Measurements from ENCODE around the gene PLCXD1.
"Not testable (repeated sequence)": the region's sequence is repeated elsewhere in the genome, so short reads cannot be mapped to it uniquely, and the experiment has no call there.

The PLCXD1 gene, protein sequence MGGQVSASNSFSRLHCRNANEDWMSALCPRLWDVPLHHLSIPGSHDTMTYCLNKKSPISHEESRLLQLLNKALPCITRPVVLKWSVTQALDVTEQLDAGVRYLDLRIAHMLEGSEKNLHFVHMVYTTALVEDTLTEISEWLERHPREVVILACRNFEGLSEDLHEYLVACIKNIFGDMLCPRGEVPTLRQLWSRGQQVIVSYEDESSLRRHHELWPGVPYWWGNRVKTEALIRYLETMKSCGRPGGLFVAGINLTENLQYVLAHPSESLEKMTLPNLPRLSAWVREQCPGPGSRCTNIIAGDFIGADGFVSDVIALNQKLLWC

DNA sequence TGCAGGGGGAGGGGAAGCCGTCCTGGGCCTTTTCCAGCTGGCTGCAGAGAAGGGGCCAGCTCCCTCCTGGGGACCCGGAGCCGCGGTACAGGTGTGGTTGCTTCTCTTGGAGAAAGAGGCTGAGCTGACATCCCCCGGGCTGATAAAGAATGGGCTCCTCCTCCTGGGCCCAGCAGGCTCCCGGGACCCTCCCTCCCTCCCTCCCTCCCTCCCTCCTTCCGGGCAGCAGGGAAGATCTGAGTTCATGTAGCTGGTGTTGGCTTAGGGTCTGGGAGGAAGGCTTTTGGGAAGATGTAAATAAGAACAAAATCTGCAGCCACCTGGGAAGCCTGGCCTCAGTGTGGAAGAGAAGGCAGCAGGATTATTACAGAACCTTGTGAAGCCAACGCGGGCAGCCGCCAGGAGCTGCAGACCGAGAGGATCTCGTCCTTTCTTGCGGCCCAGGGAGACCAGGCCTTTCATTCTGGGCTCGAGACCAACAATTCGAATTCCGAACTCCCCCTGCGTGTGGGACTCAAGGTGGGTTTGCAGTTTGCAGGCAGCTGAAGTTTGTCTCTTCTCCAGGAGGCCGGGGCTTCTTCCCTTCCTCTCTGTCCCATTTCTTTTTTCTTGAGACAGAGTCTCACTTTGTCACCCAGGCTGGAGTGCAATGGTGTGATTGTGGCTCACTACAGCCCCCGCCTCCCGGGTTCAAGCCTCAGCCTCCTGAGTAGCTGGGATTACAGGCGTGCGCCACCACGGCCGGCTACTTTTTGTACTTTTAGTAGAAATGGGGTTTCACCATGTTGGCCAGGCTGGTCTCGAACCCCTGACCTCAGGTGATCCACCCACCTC is at the start of gene PLCXD1:
Gene PLCXD1, plus strand, starts transcription at position 216 of the 834 bp plus-strand sequence. CDS start 2,807 bp downstream, outside the sequence.
- DNase-seq: no peak

DNA sequence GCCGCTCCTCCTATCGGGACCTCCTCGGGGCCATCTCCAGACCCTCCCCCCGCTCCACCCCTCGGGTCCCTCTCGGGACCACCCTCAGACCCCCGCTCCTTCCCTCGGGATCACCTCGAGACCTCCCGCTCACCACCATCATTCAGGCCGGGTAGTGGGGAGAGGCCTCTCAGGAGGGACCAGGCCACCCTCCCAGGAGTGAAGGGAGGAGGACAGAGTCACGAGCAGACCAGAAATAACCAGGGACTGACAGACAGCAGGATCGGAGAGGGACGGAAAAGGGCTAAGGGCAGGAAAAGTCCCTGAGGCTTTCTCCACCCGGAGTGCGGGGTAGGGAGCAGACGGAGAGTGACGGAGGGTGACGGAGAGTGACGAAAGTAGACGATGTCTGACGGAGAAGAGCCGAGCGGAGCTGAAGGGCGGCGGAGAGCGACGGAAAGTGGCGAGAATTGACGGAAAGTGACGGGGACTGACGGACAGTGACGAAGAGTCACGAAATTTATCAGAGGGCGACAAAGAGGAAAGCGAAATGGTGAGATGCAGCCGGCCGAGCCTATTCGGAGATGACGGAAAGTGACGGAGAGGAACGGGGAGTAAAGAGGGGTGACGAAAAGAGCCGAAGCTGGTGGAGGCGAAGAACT is 49.4 kb upstream of the PLCXD1 start:
- not testable (repeated sequence) for DNase-seq

DNA sequence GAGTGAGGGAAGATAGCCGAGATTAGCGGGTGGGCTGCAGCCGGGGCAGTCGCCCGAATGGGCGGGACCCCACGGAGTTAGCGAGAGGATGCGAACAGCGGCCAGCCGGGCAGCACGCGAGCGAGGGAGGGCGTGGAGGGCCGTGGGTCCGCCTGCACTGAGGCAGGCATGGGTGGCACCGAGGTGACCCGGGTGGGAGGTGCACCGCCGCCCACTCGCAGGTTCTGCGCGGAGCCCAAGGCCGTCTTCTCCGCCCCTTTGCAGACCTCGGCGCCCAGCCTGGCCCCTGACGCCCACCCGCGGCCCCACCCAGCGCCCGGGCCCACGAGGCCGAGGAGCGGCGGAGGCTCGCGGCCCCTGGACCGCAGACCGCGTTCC is 48.9 kb upstream of the PLCXD1 start:
- DNase-seq: not testable (repeated sequence)

DNA sequence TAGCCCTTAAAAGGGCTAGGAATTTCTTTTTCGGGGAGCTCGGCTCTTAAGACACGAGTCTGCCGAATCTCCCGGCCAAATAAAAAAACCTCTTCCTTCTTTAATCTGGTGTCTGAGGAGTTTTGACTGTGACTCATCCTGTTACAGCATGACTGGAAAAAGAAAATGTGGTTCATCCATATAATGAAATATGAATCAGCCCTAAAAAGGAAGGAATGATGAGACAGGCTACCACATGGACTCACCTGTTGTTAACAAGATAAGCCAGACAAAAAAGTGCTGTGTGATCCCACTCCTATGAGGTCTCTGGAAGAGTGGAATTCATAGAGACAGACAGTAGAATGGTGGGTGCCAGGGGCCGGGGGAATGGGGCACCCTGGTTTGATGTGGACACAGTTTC is 45.0 kb upstream of the PLCXD1 start:
- not testable (repeated sequence) for DNase-seq

DNA sequence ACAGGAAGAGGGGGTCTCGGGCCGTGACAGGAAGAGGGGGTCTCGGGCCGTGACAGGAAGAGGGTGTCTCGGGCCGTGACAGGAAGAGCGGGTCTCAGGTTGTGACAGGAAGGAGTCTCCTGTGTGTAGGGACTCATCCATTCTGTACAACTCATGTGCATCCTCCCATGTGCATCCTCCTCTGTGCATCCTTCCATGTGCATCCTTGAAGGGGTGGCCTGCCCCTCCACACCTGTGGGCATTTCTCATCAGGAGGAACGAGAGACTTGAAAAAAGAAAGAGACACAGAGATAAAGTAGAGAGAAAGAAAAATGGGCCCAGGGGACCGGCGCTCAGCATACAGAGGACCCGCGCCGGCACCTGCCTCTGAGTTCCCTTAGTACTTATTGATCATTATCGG is 30.2 kb upstream of the PLCXD1 start:
- no peak for DNase-seq

DNA sequence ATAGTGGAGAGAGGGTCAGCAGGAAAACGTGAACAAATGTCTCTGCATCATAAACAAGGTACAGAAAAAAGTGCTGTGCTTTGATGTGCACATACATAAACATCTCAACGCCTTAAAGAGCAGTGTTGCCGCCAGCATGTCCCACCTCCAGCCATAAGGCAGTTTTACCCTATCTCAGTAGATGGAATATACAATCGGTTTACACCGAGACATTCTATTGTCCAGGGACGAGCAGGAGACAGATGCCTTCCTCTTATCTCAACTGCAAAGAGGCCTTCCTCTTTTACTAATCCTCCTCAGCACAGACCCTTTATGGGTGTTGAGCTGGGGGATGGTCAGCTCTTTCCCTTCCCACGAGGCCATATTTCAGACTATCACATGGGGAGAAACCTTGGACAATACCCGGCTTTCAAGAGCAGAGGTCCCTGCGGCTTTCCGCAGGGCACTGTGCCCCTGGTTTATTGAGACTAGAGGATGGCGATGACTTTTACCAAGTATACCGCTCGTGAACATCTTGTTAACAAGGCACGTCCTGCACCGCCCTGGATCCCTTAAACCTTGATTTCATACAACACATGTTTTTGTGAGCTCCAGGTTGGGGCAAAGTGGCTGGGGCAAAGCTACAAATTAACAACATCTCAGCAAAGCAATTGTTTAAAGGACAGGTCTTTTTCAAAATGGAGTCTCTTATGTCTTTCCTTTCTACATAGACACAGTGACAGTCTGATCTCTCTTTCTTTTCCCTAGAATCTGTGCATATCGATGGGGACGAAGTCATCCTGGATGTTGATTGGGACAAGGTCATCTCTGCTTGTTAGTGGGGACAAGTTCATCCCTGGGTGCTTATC is 29.6 kb upstream of the PLCXD1 start:
- not testable (repeated sequence) for DNase-seq

DNA sequence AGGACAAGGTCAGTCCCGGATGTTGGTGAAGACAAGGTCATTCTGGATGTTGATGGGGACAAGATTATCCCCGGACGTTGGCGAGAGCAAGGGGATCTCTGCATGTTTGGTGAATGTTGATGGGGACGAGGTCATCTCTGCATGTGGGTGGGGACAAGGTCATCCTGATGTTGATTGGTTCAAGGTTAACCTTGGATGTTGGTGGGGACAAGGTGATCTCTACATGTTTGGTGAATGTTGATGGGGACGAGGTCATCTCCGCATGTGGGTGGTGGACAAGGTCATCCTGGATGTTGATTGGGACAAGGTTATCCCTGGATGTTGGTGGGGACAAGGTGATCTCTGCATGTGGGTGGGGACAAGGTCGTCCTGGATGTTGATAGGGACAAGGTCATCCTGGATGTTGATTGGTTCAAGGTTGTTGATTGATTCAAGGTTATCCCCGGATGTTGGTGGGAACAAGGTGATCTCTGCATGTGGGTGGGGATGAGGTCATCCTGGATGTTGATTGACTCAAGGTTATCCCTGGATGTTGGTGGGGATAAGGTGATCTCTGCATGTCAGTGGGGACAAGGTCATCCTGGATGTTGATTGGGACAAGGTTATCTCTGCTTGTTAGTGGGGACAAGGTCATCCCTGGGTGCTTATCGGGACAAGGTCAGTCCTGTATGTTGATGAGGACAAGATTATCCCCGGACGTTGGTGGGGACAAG is 28.8 kb upstream of the PLCXD1 start:
- DNase-seq: no peak

DNA sequence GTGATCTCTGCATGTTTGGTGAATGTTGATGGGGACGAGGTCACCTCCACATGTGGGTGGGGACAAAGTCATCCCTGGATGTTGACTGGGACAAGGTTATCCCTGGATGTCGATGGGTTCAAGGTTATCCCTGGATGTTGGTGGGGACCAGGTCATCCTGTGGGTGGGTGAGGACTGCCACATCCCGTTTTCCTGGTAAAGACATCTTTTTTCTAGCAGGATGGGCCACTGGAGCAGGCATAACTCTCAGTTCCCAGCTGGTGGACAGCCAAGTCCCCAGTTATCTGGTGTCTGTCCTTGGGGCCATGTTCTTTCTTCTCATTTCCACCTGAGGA is 28.3 kb upstream of the PLCXD1 start:
- no peak for DNase-seq

DNA sequence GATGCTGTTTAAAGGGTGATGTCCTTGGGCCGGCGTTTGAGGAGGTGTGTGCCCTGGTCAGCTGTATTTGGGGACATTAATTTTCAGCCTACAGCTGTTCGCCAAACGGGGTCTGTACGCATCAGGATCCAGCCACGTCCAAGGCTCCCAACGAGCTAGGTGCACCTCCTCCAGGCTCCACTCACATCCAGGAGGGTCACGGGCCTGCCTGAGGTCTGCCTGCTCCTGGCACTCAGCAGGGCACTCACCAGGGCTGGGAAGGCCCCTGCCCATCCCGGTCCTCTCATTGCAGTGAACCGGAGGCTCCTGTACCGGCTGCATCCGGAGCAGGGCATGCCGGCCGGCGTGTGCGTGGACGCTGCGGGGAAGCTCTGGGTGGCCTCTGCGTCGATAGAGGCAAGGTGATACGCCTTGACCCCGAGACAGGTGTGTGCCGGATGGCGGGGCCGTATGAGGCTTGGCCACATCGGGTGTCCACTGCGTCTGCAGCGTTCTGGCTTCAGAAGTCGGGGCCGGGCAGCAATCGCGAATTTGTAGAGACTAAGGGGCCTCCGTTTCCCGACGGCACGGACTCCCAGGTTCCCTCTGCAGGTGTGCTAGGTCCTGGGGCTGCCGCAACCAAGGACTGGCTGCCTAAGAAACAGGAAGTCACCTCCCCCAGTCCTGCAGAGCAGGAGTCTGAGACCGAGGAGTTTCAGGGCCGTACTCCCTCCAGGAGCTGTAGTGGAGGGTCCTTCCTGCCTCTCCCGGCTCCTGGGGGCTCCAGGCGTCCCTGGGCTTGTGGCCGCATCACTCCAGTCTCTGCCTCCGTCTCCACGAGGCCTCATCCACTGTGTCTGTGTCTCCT is 27.5 kb upstream of the PLCXD1 start:
- DNase-seq: no peak

DNA sequence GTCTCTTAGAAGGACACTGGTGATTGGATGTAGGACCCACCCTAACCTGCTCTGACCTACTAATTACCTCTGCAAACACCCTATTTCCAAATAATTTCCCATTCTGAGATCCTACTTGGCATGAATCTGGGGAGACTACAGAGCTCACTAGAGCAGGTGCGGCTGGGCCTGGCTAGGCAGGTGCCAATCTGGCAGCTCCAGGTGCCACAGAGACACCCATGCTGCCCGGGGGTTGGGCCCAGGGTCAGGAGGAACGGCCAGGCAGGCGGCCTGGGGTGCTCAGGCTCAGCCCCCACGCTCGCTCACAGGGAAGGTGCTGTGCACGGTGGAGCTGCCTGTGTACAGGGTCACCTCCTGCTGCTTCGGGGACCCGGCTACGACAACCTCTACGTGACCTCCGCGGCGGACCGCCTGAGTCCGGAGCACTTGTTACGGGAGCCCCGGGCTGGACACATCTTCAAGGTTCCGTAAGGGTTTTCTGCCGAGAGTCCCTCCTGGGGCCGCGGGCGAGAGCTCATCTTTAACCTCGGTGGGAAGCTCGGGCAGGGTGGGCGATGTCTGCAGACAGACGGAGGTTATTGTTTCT is 26.5 kb upstream of the PLCXD1 start:
- DNase-seq: no peak

DNA sequence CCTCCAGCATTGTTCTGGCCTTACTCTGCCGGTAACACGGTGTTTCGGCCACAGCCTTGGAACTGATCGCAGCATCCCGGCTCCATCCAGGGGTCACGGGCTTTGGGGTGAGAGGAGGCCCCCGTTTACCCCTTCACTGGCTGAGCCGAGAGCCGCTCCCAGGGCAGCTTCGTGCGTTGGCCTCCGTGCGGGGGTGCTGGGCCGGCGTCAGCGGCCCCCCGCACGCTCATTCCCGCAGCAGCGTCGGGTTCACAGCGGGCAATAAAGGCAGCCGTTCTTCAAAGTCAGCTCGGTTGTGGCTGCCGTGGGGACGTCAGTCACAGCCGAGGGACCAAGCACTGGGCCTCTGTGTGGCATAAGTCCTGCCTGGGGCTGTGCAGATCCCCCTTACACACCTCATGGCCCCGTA is 25.3 kb upstream of the PLCXD1 start:
- DNase-seq: no peak

DNA sequence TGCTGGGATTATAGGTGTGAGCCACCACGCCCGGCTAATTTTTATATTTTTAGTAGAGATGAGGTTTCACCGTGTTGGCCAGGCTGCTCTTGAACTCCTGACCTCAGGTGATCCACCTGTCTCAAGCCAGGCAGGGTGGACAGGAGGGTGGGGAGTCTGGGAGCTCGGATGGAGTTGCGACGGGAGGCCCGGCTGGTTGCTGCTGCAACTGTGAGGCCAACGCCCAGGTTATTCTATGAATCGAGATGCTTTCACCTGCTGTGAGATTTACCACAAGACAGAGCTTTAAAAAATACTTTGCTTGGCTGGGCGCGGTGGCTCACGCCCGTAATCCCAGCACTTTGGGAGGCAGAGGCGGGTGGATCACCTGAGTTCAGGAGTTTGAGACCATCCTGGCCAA is 24.1 kb upstream of the PLCXD1 start:
- DNase-seq: not testable (repeated sequence)

DNA sequence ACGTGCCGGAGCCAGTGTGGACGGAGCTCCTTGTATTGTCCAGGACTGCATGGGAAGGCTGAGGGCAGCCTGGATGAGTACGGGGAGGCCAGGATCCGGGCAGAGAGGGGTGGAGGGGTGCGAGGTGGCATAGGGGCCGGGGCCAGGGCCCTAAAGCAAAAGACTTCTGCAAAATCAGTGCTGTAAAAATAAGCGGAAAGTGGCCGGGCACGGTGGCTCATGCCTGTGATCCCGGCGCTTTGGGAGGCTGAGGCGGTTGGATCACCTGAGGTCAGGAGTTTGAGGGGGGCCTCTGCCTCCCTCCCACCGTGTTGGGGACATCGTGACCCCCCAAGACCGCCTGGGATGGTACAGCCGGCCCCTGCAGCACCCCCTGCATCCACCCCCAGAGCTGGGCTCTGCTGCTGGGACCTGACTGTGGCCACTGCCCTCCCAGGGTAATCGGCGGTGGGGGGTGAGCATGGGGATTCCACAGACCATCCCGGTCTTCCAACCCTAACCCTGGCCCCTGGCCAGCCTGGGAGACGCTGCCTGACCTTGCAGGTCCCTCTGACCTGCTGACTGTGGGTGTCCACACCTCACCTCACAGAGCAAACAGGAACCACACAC is 23.4 kb upstream of the PLCXD1 start:
- DNase-seq: no peak

DNA sequence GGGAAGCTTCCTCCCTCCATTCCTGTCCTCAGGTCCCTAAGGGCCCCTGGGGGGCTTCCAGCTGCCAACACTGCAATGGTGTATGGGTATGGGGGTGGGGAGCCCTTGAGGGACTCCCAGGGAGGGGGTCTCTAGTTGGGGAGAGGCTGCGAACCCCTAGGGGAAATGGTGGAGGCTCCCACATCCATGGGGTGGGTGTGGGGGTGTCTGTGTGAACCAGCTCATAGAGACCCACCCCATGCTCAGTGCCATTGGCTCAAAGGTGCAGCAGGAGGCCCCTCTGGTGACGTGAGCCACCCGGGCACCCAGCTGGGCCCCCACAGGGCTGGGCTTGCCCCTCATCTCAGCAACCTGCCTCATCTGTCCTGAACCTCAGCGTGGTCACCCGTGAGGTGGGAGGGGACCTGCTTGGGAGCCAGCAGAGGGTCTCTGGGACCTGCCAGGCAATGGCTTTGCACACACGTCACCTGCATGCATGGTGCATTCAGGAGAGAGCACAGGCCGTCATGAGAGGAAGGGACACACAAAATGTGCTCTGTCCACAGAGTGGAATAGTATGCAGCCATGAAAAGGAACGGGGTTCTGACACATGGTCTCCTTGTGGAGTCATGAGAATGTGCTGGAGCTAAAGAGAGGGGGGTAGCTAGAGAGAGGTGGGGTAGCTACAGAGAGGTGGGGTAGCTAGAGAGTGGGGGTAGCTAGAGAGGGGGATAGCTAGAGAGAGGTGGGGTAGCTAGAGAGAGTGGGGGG is 22.7 kb upstream of the PLCXD1 start:
- no peak for DNase-seq

DNA sequence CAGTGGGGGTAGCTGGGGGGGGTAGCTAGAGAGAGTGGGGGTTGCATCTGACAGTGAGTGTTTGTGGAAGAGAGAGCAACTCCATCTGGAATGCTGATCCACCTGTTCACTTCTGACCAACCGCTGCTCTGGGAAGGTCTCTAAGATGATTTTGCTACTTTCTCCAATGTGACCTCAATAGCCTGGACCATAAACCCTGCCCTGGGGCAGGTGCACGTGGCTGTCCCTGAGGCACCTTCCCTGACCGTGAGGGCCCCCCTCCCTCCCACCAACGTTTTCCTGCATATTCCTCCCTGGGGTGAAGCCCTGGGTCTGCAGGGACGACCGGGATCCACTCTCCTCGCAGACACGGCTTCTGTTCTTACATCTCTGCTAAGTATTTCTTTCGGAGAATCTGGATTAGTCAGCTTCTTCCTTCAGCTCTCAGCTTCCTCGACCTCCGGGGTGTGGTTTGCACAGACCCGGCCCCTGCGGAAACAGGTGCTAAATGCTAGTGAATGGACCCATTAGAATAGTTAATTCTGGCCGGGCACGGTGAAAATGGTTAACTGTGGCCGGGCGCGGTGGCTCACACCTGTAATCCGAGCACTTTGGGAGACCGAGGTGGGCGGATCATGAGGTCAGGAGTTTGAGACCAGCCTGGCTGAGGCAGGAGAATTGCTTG is 21.4 kb upstream of the PLCXD1 start:
- no peak for DNase-seq

DNA sequence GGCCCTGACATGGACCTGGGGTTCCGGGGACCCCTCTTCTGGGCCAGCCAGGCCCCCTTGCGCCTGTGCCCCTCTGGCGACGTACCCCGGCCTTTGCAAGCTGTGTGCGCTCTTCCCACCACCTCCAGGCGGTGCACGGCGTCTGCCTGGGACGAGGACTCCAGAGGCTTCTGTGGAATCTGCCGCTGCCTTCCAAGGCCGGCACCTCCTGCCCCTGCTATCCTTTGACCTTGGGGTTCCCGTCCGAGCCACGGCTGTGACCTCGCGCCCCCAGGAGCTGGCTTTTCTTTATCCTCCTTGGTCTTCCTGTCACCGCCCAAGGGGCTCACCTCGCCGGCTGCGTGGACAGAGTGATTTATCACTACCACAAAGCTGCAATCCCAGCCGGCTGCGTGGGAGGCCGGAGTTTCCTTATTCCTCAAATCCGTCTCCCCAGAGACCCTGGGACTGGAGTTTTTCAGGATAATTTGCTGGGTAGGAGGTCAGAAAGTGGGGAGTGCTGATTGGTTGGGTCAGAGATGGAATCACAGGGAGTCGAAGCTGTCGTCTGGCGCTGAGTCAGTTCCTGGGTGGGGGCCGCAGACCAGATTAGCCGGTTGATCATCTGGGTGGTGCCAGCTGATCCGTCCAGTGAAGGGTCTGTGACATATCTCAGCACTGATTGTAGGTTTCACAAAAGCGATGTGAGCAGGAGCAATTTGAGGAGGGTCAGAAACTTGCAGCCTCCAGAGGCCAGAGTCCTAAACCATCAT is 19.8 kb upstream of the PLCXD1 start:
- DNase-seq: no peak

DNA sequence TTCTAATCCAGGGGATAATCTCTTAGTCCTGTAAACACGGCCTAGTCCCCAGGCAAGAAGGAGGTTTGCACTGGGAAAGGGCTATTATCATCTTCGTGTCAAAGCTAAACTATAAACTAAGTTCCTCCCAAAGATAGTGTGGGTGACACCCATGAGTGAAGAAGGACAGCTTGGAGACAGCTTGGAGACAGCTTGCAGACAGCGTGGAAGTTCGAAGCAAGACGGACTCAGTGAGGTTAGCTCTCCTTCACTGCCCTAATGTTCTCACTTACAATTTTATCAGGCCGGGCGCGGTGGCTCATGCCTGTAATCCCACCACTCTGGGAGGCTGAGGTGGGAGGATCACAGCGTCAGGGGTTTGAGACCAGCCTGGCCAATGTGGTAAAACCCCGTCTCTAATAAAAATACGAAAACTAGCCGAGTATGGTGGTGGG is 19.2 kb upstream of the PLCXD1 start:
- no peak for DNase-seq

DNA sequence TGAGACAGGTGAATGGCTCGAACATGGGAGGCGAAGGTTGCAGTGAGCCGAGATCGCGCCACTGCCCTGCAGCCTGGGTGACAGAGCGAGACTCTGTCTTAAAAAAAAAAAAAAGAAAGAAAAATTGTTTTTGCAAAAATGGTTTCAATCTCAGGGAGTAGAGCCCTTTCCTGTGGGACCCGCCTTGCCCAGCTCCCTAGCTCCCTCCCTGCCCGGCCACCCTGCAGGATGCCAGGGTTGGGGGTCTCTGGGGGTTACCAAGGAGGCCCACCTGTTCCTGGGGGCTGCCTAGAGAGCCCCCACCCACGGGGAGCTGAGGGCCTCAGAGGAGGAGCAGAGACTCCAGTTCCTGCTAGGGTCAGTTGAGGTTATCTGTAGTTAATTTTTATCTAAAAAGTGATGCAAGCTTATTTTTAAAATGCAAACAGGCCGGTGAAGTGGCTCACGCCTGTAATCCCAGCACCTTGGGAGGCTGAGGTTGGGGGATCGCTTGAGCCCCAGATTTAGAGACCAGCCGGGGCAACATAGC is 18.7 kb upstream of the PLCXD1 start:
- DNase-seq: no peak
